Endodermal cell (in vitro differentiated cells): ENCODE results near the gene ART1. TPM values are rescaled to one million over a fixed set of nuclear protein-coding genes. Genes with fewer than 3 reads are reported as not detected.

ENCODE experiments used
- DNase-seq: peaks from one replicate; pipeline ENCODE4 v3.0.0-alpha.2; 2017
- H3K27ac ChIP-seq: 2 replicates; pipeline ENCODE4 v1.5.1; 2013; ENCODE audit warnings: mild to moderate bottlenecking, low read depth, low read length, moderate library complexity
- H3K27me3 ChIP-seq: 2 replicates; pipeline ENCODE4 v1.6.1; 2013; ENCODE audit warnings: mild to moderate bottlenecking, low read length, moderate library complexity; ENCODE audit not compliant: insufficient read depth, control insufficient read depth, poor library complexity, severe bottlenecking
- H3K36me3 ChIP-seq: 2 replicates; pipeline ENCODE4 v1.7.0; 2013; ENCODE audit warnings: mild to moderate bottlenecking, low read length, moderate library complexity; ENCODE audit not compliant: control insufficient read depth, insufficient read depth
- H3K4me1 ChIP-seq: one replicate; pipeline ENCODE4 v1.7.0; 2013; ENCODE audit warnings: low read length; ENCODE audit not compliant: control insufficient read depth, insufficient read depth
- H3K4me3 ChIP-seq: 2 replicates; pipeline ENCODE4 v1.5.1; 2013; ENCODE audit warnings: mild to moderate bottlenecking, low read length, moderate library complexity
- H3K9ac ChIP-seq: 2 replicates; pipeline ENCODE4 v1.6.1; 2013; ENCODE audit warnings: mild to moderate bottlenecking, low read length, moderate library complexity; ENCODE audit not compliant: poor library complexity, severe bottlenecking; ENCODE audit errors: extremely low read depth
- H3K9me3 ChIP-seq: 2 replicates; pipeline ENCODE4 v1.6.1; 2013; ENCODE audit warnings: mild to moderate bottlenecking, low read length, moderate library complexity; ENCODE audit not compliant: control insufficient read depth
- H3K27ac Mint-ChIP-seq: 2 replicates; pipeline ENCODE4 v1.8.0; 2020; ENCODE audit warnings: mixed read lengths
- H3K27me3 Mint-ChIP-seq: 2 replicates; pipeline ENCODE4 v1.8.0; 2021; ENCODE audit warnings: mild to moderate bottlenecking, mixed read lengths; ENCODE audit not compliant: insufficient read depth
- H3K36me3 Mint-ChIP-seq: 2 replicates; pipeline ENCODE4 v1.8.0; 2020; ENCODE audit warnings: low read depth, mixed read lengths
- H3K4me1 Mint-ChIP-seq: 2 replicates; pipeline ENCODE4 v1.8.0; 2020; ENCODE audit warnings: mixed read lengths
- H3K4me3 Mint-ChIP-seq: 2 replicates; pipeline ENCODE4 v1.8.0; 2020; ENCODE audit warnings: mild to moderate bottlenecking, moderate library complexity, mixed read lengths
- H3K9me3 Mint-ChIP-seq: 2 replicates; pipeline ENCODE4 v1.8.0; 2020; ENCODE audit warnings: mild to moderate bottlenecking, mixed read lengths
- CTCF ChIP-seq: fragments of 200-600 bp; sonication (generic); conservative IDR thresholded peaks from 2 replicates; pipeline ENCODE4 v1.5.0; 2021; ENCODE audit warnings: antibody characterized with exemption, mild to moderate bottlenecking
- WGBS, 2 experiments: methylation state at CpG; one replicate each; pipeline versions ENCODE4 v1.1.5 to v1.1.7; 2013; ENCODE audit warnings: missing lambda C conversion rate in 2 of 2, mixed read lengths in 1 of 2; ENCODE audit not compliant: insufficient coverage in 1 of 2, insufficient read length in 1 of 2; 5-methylcytosine and 5-hydroxymethylcytosine counted together
- total RNA-seq, 2 donors: library from RNA; stranded (reverse); fragmentation: NEBNext Ultra II Directional in 1 of 2; extraction: Animal tissue kit (Norgen Biotek cat#: 25700) in 1 of 2; gene quantifications; 2 replicates in 1 of 2; 3 replicates in 1 of 2; pipeline ENCODE4 v1.2.1, GENCODE V29; 2021

The ART1 gene
- total RNA-seq, 2 donors from 2014 or later: not detected

- Mint-ChIP-seq H3K4me3 (no peak overlapping the region), H3K27ac (no peak overlapping the region)
- 95 to 100% methylated on average over 4 of the region's 4 CpGs for whole genome bisulfite sequencing, 2 experiments
Measured at GRCh38 chr11:3631331-3631730, 13.6 kb upstream of the ART1 start.

GRCh38 chr11:3632070-3632660 is 12.8 kb upstream of the ART1 start:
- no peaks in the 10 kb centered on the region for H3K9me3 ChIP-seq
- no peaks in the 10 kb centered on the region for H3K4me1 ChIP-seq
- Mint-ChIP-seq H3K27ac (no peak overlapping the region), H3K36me3 (no peaks in the 10 kb centered on the region), H3K9me3 (no peaks in the 10 kb centered on the region), H3K27me3 (peaks cover 3% of the 10 kb centered on the region), H3K4me1 (no peaks in the 10 kb centered on the region), H3K4me3 (no peak overlapping the region)
- H3K9ac ChIP-seq: no peak overlapping the region
- DNase-seq: peak; percentile 20
- no peak overlapping the region for H3K4me3 ChIP-seq
- 80 to 92% methylated on average over 5 of the region's 5 CpGs for WGBS, 2 experiments
- H3K27me3 ChIP-seq: no peaks in the 10 kb centered on the region
- H3K36me3 ChIP-seq: no peaks in the 10 kb centered on the region
- no peak for TF ChIP-seq CTCF
- H3K27ac ChIP-seq: no peak overlapping the region

More at GRCh38 chr11:3631331-3631730, 13.6 kb upstream of the ART1 start:
- Histone ChIP-seq H3K4me1 (no peaks in the 10 kb centered on the region), H3K9me3 (no peaks in the 10 kb centered on the region), H3K9ac (no peak overlapping the region), H3K27ac (no peak overlapping the region), H3K36me3 (no peaks in the 10 kb centered on the region), H3K27me3 (no peaks in the 10 kb centered on the region), H3K4me3 (no peak overlapping the region)
- Mint-ChIP-seq H3K4me1 (no peaks in the 10 kb centered on the region), H3K27me3 (no peaks in the 10 kb centered on the region), H3K36me3 (no peaks in the 10 kb centered on the region), H3K9me3 (no peaks in the 10 kb centered on the region)
- no peak for TF ChIP-seq CTCF
- no peak for DNase-seq

- TF ChIP-seq CTCF: no peak
- peak; percentile 22 for DNase-seq
- H3K9ac ChIP-seq: no peak overlapping the region
- peaks cover 13% of the 10 kb centered on the region for H3K27me3 Mint-ChIP-seq
- H3K36me3 Mint-ChIP-seq: peaks cover 3% of the 10 kb centered on the region
- H3K9me3 Mint-ChIP-seq: no peaks in the 10 kb centered on the region
- H3K27ac ChIP-seq: no peak overlapping the region
- 94 to 99% methylated on average over 11 to 15 of the region's 15 CpGs for WGBS, 2 experiments
- no peaks in the 10 kb centered on the region for H3K4me1 ChIP-seq
- H3K27ac Mint-ChIP-seq: no peak overlapping the region
- no peak overlapping the region for H3K4me3 Mint-ChIP-seq
- no peaks in the 10 kb centered on the region for H3K36me3 ChIP-seq
- H3K27me3 ChIP-seq: no peaks in the 10 kb centered on the region
- H3K4me1 Mint-ChIP-seq: no peaks in the 10 kb centered on the region
- no peak overlapping the region for H3K4me3 ChIP-seq
- no peaks in the 10 kb centered on the region for H3K9me3 ChIP-seq
Measured at GRCh38 chr11:3635641-3636375, 9.1 kb upstream of the ART1 start.
